Posterior cingulate gyrus (tissue), 11 donors: ENCODE data around the gene MUC21.
"Not testable (repeated sequence)": the region's sequence is repeated elsewhere in the genome, so short reads cannot be mapped to it uniquely, and the experiment has no call there.

ENCODE experiments used
- DNase-seq, 10 donors: peaks; one replicate each; pipeline versions ENCODE4 v3.0.0 to v3.0.0-alpha.2; 2020 to 2021; ENCODE audit warnings: mixed read lengths in 3 of 10
- intact Hi-C: fragments of 100-400 bp; cut with DNase I; formaldehyde crosslinking; loops from one replicate; pipeline ENCODE4 v1.15.1; 2023

Gene MUC21

GRCh38 chr6:31005249-31006020, 21.9 kb downstream of the MUC21 start:
- intact Hi-C loops, result no loop called here
- DNase-seq, result no peak

- DNase-seq, result no peak
- intact Hi-C loops, result no loop called here
These were observed 24.2 kb downstream of the MUC21 start for GRCh38 chr6:31007694-31008093.

GRCh38 chr6:31008165-31008564, 24.6 kb downstream of the MUC21 start:
- intact Hi-C loops, result no loop called here
- no peak for DNase-seq

- intact Hi-C loops, result no loop called here
- DNase-seq, result no peak
These were observed 26.2 kb downstream of the MUC21 start for GRCh38 chr6:31009731-31010130.

- DNase-seq, result no peak
- intact Hi-C loops, result no loop called here
These were observed 27.0 kb downstream of the MUC21 start, which contains the start of gene MUC22 for GRCh38 chr6:31010393-31011060. Gene MUC22, plus strand, starts transcription at chr6:31010474. Its CDS starts 233 bp downstream, at chr6:31010707.

- no peak for DNase-seq
- intact Hi-C loops, result no loop called here
These were observed 27.6 kb downstream of the MUC21 start for GRCh38 chr6:31011153-31011552.

- intact Hi-C loops, result no loop called here
- DNase-seq, result no peak
These were observed 33.3 kb downstream of the MUC21 start for GRCh38 chr6:31016659-31017299.

- DNase-seq, intact Hi-C loops: not testable (repeated sequence)
These were observed 33.9 kb downstream of the MUC21 start for GRCh38 chr6:31017436-31017835.

- intact Hi-C loops, result no loop called here
- DNase-seq, result no peak
These were observed 36.5 kb downstream of the MUC21 start for GRCh38 chr6:31020057-31020456.

- DNase-seq, result not testable (repeated sequence)
These were observed 37.2 kb downstream of the MUC21 start for GRCh38 chr6:31020631-31021255.

GRCh38 chr6:31021705-31022531, 38.4 kb downstream of the MUC21 start:
- intact Hi-C loops, DNase-seq: not testable (repeated sequence)

More at GRCh38 chr6:31020631-31021255, 37.2 kb downstream of the MUC21 start:
- intact Hi-C loops, result not testable (repeated sequence)

- intact Hi-C loops, result no loop called here
- no peak for DNase-seq
These were observed 42.1 kb downstream of the MUC21 start for GRCh38 chr6:31025595-31025994.

- intact Hi-C loops, result no loop called here
- DNase-seq, result no peak
These were observed 47.6 kb downstream of the MUC21 start for GRCh38 chr6:31031095-31031494.

- no peak for DNase-seq
- intact Hi-C loops, result no loop called here
These were observed 49.6 kb downstream of the MUC21 start for GRCh38 chr6:31033075-31033474.

- intact Hi-C loops, result no loop called here
- no peak for DNase-seq
These were observed 52.5 kb downstream of the MUC21 start for GRCh38 chr6:31035862-31036497.

GRCh38 chr6:31037169-31037568, 53.7 kb downstream of the MUC21 start:
- intact Hi-C loops, result no loop called here
- peak in 3 of 10 donors; percentile 24 to 70 (median 48) for DNase-seq

- DNase-seq, result peak in 3 of 10 donors; percentile 7 to 37 (median 15)
- intact Hi-C loops, result no loop called here
These were observed 54.2 kb downstream of the MUC21 start for GRCh38 chr6:31037682-31038081.

- DNase-seq, result no peak
- intact Hi-C loops, result no loop called here
These were observed 55.0 kb downstream of the MUC21 start for GRCh38 chr6:31038559-31038958.
